ENCODE results near the gene SRP9. TPM values are rescaled to one million over a fixed set of nuclear protein-coding genes. Genes with fewer than 3 reads are reported as not detected.
"Not testable (repeated sequence)": the region's sequence is repeated elsewhere in the genome, so short reads cannot be mapped to it uniquely, and the experiment has no call there.

Gene SRP9
- total RNA-seq, 4 donors from 2014 or later: 67.9 to 153 (median 131) TPM

DNA sequence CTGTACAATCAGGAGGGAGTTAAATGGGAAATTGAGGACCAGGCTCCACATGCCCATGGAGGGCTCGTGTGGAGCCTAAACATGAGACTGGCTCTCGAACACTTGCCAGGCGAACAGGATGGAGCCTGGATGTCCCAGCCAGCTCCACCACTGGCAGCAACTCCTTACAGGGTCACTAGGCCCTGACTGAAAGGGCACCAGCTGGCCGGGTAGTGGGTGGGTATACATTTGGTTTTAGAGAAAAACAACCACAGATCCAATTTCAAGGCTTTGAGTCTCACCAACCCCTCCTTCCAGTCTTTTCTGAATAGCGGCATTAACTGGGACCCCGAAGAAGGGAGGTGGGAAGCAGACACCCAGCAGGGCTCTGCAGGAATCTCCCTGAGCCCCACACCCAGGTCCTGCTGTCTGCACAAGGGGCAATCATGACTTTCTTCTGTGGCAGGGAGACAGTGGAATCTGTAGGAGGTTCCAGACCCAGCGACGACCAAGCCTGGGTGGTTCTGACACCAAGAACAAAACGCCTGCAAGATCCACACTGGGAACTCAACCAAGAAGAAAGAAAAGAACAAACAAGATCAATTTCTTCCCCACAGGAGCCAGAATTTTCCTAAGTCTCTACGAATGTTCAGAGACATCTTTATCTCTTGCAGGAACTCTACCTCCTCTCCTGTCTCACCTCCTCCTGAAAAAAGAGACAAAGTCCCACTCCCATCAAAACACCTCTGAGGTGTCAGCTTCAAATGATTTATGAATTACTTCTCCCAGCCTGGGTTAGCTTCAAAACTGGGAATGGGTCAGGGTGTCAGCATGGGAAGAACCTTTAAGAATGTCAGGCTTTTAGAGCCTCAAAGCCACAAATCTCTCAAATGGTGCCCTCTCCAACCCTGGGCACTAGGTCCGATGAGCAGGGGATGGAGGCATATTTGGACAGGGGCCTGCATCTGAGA is 26.5 kb upstream of the SRP9 start:
- Histone ChIP-seq H3K9me3 (no peaks in the 10 kb centered on the region), H3K4me1 (peaks cover 0 to 20% (median 0%) of the 10 kb centered on the region in 4 donors), H3K4me3 (no peak overlapping the region), H3K27me3 (no peaks in the 10 kb centered on the region), H3K36me3 (no peaks in the 10 kb centered on the region), H3K27ac (no peak overlapping the region)
- no peak for DNase-seq
- TF ChIP-seq POLR2A (IDR thresholded peaks at IDR 0.05): no peak
- TF ChIP-seq, protein P1, sequence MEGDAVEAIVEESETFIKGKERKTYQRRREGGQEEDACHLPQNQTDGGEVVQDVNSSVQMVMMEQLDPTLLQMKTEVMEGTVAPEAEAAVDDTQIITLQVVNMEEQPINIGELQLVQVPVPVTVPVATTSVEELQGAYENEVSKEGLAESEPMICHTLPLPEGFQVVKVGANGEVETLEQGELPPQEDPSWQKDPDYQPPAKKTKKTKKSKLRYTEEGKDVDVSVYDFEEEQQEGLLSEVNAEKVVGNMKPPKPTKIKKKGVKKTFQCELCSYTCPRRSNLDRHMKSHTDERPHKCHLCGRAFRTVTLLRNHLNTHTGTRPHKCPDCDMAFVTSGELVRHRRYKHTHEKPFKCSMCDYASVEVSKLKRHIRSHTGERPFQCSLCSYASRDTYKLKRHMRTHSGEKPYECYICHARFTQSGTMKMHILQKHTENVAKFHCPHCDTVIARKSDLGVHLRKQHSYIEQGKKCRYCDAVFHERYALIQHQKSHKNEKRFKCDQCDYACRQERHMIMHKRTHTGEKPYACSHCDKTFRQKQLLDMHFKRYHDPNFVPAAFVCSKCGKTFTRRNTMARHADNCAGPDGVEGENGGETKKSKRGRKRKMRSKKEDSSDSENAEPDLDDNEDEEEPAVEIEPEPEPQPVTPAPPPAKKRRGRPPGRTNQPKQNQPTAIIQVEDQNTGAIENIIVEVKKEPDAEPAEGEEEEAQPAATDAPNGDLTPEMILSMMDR (IDR thresholded peaks at IDR 0.05): no peak

DNA sequence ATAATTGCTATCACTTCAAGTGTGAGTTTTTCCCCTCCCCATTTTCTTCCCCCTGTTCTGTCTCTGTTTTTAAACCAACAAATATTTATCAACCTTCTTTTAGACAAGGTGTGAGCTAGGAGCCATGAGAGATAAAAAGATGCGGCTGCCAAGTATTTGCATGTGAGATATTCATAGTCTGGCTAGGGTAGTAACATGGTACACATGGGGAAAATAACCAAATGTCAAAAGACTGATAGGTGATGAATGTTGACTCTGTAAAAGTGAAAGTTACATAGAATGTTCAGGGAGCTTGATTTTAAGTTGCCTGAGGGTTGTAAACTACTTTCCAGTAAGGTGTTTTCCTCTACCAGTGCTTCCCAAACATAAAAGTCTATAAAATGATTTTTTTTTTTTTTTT is 25.4 kb upstream of the SRP9 start:
- Histone ChIP-seq H3K27ac (no peak overlapping the region), H3K27me3 (no peaks in the 10 kb centered on the region), H3K36me3 (no peaks in the 10 kb centered on the region), H3K9me3 (no peaks in the 10 kb centered on the region), H3K4me1 (peaks cover 0 to 16% (median 0%) of the 10 kb centered on the region in 4 donors), H3K4me3 (no peak overlapping the region)
- DNase-seq: no peak
- no peak for TF ChIP-seq POLR2A (IDR thresholded peaks at IDR 0.05)
- TF ChIP-seq, protein P1 (IDR thresholded peaks at IDR 0.05): no peak

DNA sequence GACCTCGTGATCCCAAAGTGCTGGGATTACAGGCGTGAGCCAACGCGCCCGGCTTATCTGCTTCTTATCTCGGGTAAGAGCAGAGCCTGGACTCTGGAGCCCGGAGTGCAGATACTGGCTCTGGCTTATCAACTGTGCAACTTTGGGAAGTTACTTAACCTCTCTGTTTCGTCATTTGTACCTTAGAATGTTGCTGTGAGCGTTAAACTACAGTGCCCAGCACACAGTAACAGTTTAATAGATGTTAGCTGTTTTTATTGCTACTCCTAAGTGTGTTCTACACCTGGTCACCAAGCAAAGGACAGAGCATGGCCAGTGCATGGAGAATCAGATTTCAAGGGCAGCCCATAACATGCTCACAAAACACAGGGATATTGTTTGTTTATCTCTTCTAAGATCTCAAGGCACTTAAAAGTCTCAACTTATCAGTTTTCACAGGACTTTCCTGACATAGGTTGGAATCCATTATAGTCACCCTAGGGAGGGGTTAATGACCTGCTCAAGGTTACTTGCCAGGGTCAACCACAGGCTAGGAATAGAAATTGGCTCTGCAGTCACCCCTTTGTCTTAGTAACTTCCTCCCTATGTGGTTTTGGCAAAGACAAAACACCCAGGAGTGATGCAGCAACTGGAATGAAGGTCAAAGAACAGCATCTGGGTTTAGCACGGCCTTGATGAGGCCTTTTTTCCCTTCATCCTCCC is 22.5 kb upstream of the SRP9 start:
- Histone ChIP-seq H3K4me1 (peaks cover 0 to 17% (median 0%) of the 10 kb centered on the region in 4 donors), H3K27me3 (no peaks in the 10 kb centered on the region), H3K9me3 (no peaks in the 10 kb centered on the region), H3K4me3 (no peak overlapping the region), H3K27ac (peak overlapping the region in 2 of 4 donors; percentile 53 to 58), H3K36me3 (no peaks in the 10 kb centered on the region)
- DNase-seq: peak in 2 of 3 donors; percentile 68 to 79
- TF ChIP-seq POLR2A (IDR thresholded peaks at IDR 0.05): no peak
- TF ChIP-seq, protein P1 (IDR thresholded peaks at IDR 0.05): no peak

DNA sequence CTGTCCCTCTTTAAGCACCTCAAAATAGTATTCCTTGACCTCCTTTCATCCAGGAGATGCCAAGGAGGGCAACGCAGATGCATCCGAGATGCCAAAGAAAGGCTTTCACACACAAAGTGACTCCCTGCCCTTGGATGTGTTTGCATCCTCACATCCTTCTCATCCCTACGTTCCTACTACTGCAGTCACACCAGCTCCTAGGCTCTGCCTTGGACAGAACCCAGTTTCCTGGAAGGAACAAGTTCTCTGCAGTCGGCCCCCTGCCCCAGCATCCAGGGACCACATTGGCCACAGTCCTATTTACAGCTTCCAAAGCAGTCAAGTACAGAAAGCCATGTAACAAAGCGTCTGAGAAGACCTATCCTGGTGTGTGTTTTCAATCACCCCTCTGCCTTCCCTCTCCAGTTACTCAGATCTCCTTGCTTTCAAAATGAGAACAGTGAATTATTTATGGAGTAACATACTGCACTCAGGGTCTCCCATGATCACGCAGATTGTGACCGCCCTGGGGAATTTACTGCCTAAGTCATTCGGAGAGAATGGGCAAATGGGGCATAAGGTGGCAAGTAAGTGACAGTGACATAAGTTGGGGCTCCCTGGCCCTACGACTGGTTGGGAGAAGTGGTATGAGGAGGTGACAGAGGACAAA is 21.8 kb upstream of the SRP9 start:
- Histone ChIP-seq H3K27ac (peak overlapping the region in 2 of 4 donors; percentile 53 to 58), H3K27me3 (no peaks in the 10 kb centered on the region), H3K4me1 (peaks cover 0 to 17% (median 0%) of the 10 kb centered on the region in 4 donors), H3K4me3 (no peak overlapping the region), H3K36me3 (no peaks in the 10 kb centered on the region), H3K9me3 (no peaks in the 10 kb centered on the region)
- DNase-seq: no peak
- TF ChIP-seq, protein P1 (IDR thresholded peaks at IDR 0.05): no peak
- no peak for TF ChIP-seq POLR2A (IDR thresholded peaks at IDR 0.05)

DNA sequence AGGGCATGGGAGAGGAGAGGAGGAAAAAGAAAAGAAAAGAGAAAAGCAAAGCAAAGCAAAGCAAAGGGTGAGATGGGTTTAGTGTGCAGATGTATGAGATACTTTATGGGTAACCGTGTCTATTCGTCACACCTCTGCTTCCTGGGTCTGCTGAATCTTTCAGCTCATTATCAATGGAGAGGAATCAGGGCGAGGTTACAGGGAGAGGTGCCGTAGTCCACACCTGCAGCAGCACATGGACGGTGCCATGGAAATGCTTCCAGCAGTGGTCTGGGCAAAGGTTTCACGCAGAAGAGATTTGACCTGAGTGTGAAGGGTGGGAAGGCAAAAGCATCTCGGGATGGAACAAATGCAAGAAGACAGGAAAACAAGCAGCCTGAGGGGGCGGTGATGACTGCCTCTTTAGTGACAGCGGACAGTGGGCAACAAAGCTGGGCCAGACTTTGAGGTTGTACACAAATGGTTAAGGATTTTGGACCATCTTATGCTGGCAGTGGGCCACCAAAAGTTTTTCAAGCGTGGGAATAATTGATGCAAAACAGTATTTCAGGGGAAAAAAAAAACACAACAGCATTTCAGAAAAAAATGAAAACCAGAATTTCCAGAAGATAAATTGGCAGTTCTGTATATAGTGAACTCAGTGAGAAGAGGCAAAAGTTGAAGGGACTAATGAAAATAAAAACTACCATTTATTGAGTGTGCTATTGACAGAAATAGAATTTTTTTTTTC is 19.5 kb upstream of the SRP9 start:
- Histone ChIP-seq H3K9me3 (no peaks in the 10 kb centered on the region), H3K36me3 (no peaks in the 10 kb centered on the region), H3K4me1 (peaks cover 0 to 17% (median 0%) of the 10 kb centered on the region in 4 donors), H3K4me3 (no peak overlapping the region), H3K27me3 (no peaks in the 10 kb centered on the region), H3K27ac (no peak overlapping the region)
- TF ChIP-seq, protein P1 (IDR thresholded peaks at IDR 0.05): no peak
- no peak for TF ChIP-seq POLR2A (IDR thresholded peaks at IDR 0.05)
- peak in 1 of 3 donors; percentile 56 for DNase-seq

DNA sequence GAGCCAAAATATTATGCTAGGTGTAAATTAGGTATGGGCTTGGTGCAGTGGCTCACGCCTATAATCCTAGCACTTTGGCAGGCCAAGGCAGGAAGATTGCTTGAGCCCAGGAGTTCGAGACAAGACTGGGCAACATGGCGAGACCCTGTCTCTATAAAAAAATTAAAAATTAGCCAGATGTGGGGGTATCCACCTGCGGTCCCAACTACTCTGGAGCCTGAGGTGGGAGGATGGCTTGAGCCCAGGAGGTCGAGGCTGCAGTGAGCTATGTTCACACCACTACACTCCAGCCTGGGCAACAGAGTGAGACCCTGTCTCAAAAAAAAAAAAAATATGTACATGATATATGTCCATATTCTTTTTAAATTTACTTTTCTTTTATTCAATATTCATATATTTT is 17.7 kb upstream of the SRP9 start:
- not testable (repeated sequence) for H3K27me3 ChIP-seq, H3K4me3 ChIP-seq, H3K27ac ChIP-seq, H3K36me3 ChIP-seq, H3K9me3 ChIP-seq
- H3K4me1 ChIP-seq: peaks cover 0 to 17% (median 0%) of the 10 kb centered on the region in 4 donors
- DNase-seq: peak in 1 of 3 donors; percentile 1
